Loucy (cell line): ENCODE measurements around the gene COA8.

ENCODE experiments used
- EZH2phosphoT487 ChIP-seq: fragments of 200-600 bp; IDR thresholded peaks from 2 replicates; pipeline ENCODE4 v1.6.1; 2018; ENCODE audit warnings: antibody characterized with exemption, mild to moderate bottlenecking, moderate library complexity, borderline replicate concordance
- TF ChIP-seq, protein P1 (sequence below): fragments of 200-600 bp; sonication (generic); conservative IDR thresholded peaks from 2 replicates; pipeline ENCODE4 v1.5.1; 2014; ENCODE audit warnings: mild to moderate bottlenecking, antibody characterized with exemption, low read length

DNA sequence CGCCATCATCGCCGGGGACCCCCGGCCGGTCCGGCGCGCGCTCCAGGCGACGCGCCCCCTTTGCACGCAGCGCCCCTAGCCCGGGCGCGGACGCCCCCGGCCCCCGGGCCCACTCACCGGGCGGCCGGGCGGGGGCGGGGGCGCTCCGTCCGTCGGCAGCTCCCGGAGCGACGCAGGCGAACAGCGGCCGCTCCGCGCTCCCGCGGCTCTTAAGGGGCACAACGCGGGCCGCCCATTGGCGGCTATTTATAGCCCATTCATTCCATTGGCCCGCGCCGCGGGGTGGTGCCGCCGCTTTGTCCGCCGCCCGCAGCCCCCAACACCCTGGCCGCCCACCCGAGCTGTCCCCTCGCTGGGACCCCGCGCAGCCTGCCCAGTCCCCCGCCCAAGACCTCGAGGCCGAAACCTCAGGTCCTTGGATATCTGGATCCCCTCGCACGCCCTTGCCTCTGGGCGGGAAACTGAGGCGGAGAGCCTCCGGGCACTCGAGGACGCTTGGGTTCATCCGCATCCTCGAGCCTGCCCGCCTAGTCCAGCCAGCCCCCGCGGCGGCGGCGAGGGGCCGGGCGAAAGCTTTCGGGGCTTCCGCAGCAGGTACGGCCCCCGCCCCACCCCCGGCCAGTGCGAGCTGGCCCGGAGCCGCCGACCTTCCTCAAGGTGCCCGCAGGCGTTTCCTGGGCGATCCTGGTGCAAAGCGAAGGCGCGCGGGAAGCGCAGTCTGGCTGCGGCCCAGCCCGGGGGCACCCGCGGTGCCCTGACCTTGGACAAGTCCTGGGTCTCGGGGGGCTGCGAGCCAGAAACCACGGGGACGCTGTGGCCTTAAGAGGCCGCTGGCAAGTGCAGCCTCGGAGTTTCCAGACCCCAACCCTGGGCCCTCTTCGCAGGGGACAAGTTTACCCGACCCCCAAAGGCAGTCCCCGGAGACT is 39.8 kb upstream of the COA8 start, which contains the start of gene CKB:
- TF ChIP-seq, protein P1, sequence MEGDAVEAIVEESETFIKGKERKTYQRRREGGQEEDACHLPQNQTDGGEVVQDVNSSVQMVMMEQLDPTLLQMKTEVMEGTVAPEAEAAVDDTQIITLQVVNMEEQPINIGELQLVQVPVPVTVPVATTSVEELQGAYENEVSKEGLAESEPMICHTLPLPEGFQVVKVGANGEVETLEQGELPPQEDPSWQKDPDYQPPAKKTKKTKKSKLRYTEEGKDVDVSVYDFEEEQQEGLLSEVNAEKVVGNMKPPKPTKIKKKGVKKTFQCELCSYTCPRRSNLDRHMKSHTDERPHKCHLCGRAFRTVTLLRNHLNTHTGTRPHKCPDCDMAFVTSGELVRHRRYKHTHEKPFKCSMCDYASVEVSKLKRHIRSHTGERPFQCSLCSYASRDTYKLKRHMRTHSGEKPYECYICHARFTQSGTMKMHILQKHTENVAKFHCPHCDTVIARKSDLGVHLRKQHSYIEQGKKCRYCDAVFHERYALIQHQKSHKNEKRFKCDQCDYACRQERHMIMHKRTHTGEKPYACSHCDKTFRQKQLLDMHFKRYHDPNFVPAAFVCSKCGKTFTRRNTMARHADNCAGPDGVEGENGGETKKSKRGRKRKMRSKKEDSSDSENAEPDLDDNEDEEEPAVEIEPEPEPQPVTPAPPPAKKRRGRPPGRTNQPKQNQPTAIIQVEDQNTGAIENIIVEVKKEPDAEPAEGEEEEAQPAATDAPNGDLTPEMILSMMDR, result no peak
- TF ChIP-seq EZH2phosphoT487, result no peak
